COLO668 (cell line): Measurements from ENCODE around the gene ANKHD1.

Experiments
- DNase-seq: peaks from one replicate; lab custom pipeline; 2025; ENCODE audit not compliant: unreplicated experiment; lab: John Stamatoyannopoulos, UW

The ANKHD1 gene

GRCh38 chr5:140513124-140513523 is 111.5 kb downstream of the ANKHD1 start:
- DNase-seq: no peak

GRCh38 chr5:140524003-140524402 is 122.4 kb downstream of the ANKHD1 start:
- DNase-seq: no peak

GRCh38 chr5:140540227-140540626 is 138.6 kb downstream of the ANKHD1 start:
- DNase-seq: no peak

- DNase-seq: no peak
Observed at GRCh38 chr5:140542972-140543371, 141.3 kb downstream of the ANKHD1 start.

GRCh38 chr5:140544986-140545385 is 143.4 kb downstream of the ANKHD1 start:
- no peak for DNase-seq

GRCh38 chr5:140545606-140546005 is 144.0 kb downstream of the ANKHD1 start:
- no peak for DNase-seq

- DNase-seq: no peak
Observed at GRCh38 chr5:140546851-140547507, 145.3 kb downstream of the ANKHD1 start.

GRCh38 chr5:140547508-140548299 is 146.1 kb downstream of the ANKHD1 start, which contains the start of gene EIF4EBP3:
Gene EIF4EBP3, plus strand, starts transcription at chr5:140547662. Its CDS starts 76 bp downstream, at chr5:140547738.
- DNase-seq: peak; percentile 73

- no peak for DNase-seq
Observed at GRCh38 chr5:140548300-140548688, 146.7 kb downstream of the ANKHD1 start.

GRCh38 chr5:140548791-140549190 is 147.2 kb downstream of the ANKHD1 start:
- no peak for DNase-seq

- peak; percentile 5 for DNase-seq
Observed at GRCh38 chr5:140549237-140550144, 147.9 kb downstream of the ANKHD1 start.

GRCh38 chr5:140550147-140551079 is 148.8 kb downstream of the ANKHD1 start:
- no peak for DNase-seq

GRCh38 chr5:140551872-140552271 is 150.2 kb downstream of the ANKHD1 start:
- no peak for DNase-seq

- DNase-seq: no peak
Observed at GRCh38 chr5:140553657-140554056, 152.0 kb downstream of the ANKHD1 start.

- no peak for DNase-seq
Observed at GRCh38 chr5:140554454-140554853, 152.8 kb downstream of the ANKHD1 start.

- no peak for DNase-seq
Observed at GRCh38 chr5:140555747-140556312, 154.2 kb downstream of the ANKHD1 start.

- DNase-seq: no peak
Observed at GRCh38 chr5:140556438-140556837, 154.8 kb downstream of the ANKHD1 start.

GRCh38 chr5:140557136-140557805 is 155.6 kb downstream of the ANKHD1 start, which contains the start of gene SRA1:
Gene SRA1, minus strand, starts transcription at chr5:140557473. Its CDS starts 21 bp downstream, at chr5:140557452.
- peak; percentile 90 for DNase-seq

- DNase-seq: no peak
Observed at GRCh38 chr5:140557965-140558364, 156.3 kb downstream of the ANKHD1 start.
